ENCODE results near the gene CACNA1S.

The CACNA1S gene

GRCh38 chr1:201119206-201120197, 7.3 kb upstream of the CACNA1S start:
- DNase-seq (ENCODE audit: low read depth), result no peak
- peak; percentile 74 for TF ChIP-seq CTCF (IDR thresholded peaks at IDR 0.05; ENCODE audit: low read depth, low read length, missing control alignments)
- H3K4me3 ChIP-seq (ENCODE audit: low read depth, low read length), result no peak overlapping the region

GRCh38 chr1:201116091-201116490, 3.9 kb upstream of the CACNA1S start:
- no peak for TF ChIP-seq CTCF (IDR thresholded peaks at IDR 0.05; ENCODE audit: low read depth, low read length, missing control alignments)
- DNase-seq (ENCODE audit: low read depth), result no peak
- H3K4me3 ChIP-seq (ENCODE audit: low read depth, low read length), result no peak overlapping the region

GRCh38 chr1:201115390-201115937, 3.2 kb upstream of the CACNA1S start:
- DNase-seq (ENCODE audit: low read depth), result no peak
- H3K4me3 ChIP-seq (ENCODE audit: low read depth, low read length), result no peak overlapping the region
- TF ChIP-seq CTCF (IDR thresholded peaks at IDR 0.05; ENCODE audit: low read depth, low read length, missing control alignments), result no peak

- H3K4me3 ChIP-seq (ENCODE audit: low read depth, low read length), result peak overlapping the region; percentile 48
- DNase-seq (ENCODE audit: low read depth), result peak; percentile 24
- TF ChIP-seq CTCF (IDR thresholded peaks at IDR 0.05; ENCODE audit: low read depth, low read length, missing control alignments), result peak; percentile 87
Observed at GRCh38 chr1:201114245-201115131, 2.3 kb upstream of the CACNA1S start.

- no peak for DNase-seq (ENCODE audit: low read depth)
- no peak overlapping the region for H3K4me3 ChIP-seq (ENCODE audit: low read depth, low read length)
- no peak for TF ChIP-seq CTCF (IDR thresholded peaks at IDR 0.05; ENCODE audit: low read depth, low read length, missing control alignments)
Observed at GRCh38 chr1:201113451-201114244, 1.4 kb upstream of the CACNA1S start.

GRCh38 chr1:201112926-201113325, 700 bp upstream of the CACNA1S start:
- no peak overlapping the region for H3K4me3 ChIP-seq (ENCODE audit: low read depth, low read length)
- no peak for TF ChIP-seq CTCF (IDR thresholded peaks at IDR 0.05; ENCODE audit: low read depth, low read length, missing control alignments)
- DNase-seq (ENCODE audit: low read depth), result no peak

All from GM12864 (cell line).